IMR-90 (cell line): ENCODE data around the gene CD244.

Experiments
- BHLHE40 ChIP-seq: fragments of 150-350 bp; IDR thresholded peaks from 2 replicates; pipeline ENCODE4 v1.6.1; 2016; ENCODE audit warnings: mild to moderate bottlenecking, low read depth, low read length
- CEBPB ChIP-seq: IDR thresholded peaks from 2 replicates; pipeline ENCODE4 v1.6.1; 2012; ENCODE audit warnings: low read depth, low read length, improper control_type of control experiment
- CHD1 ChIP-seq: IDR thresholded peaks from 2 replicates; pipeline ENCODE4 v1.6.1; 2012; ENCODE audit warnings: low read depth, low read length, improper control_type of control experiment
- CTCF ChIP-seq: conservative IDR thresholded peaks from 2 replicates; pipeline ENCODE4 v1.5.1; 2012; ENCODE audit warnings: mild to moderate bottlenecking, low read depth, low read length, improper control_type of control experiment
- FOS ChIP-seq: fragments of 150-350 bp; IDR thresholded peaks from 2 replicates; pipeline ENCODE4 v1.6.1; 2016; ENCODE audit warnings: low read depth, low read length
- MXI1 ChIP-seq: IDR thresholded peaks from 2 replicates; pipeline ENCODE4 v1.6.1; 2012; ENCODE audit warnings: low read depth, mild to moderate bottlenecking, low read length, moderate library complexity, borderline replicate concordance
- POLR2A ChIP-seq: IDR thresholded peaks from 2 replicates; pipeline ENCODE4 v1.6.1; 2012; ENCODE audit warnings: mild to moderate bottlenecking, low read depth, low read length
- RAD21 ChIP-seq: IDR thresholded peaks from 2 replicates; pipeline ENCODE4 v1.6.1; 2012; ENCODE audit warnings: low read length, improper control_type of control experiment
- TF ChIP-seq, protein P1 (sequence below): fragments of 150-350 bp; IDR thresholded peaks from 2 replicates; pipeline ENCODE4 v1.6.1; 2017; ENCODE audit warnings: mild to moderate bottlenecking, antibody characterized with exemption, low read length, low read depth
- TF ChIP-seq, protein P2 (sequence below): fragments of 150-350 bp; IDR thresholded peaks from 2 replicates; pipeline ENCODE4 v1.6.1; 2016; ENCODE audit warnings: low read depth, mild to moderate bottlenecking, low read length, moderate library complexity, borderline replicate concordance

GRCh38 chr1:160850993-160851392 lies 11.7 kb downstream of the CD244 start:
- TF ChIP-seq FOS (no peak), CEBPB (no peak), CTCF (no peak), POLR2A (no peak), MXI1 (no peak), CHD1 (no peak), BHLHE40 (no peak), RAD21 (no peak)
- TF ChIP-seq, protein P1, sequence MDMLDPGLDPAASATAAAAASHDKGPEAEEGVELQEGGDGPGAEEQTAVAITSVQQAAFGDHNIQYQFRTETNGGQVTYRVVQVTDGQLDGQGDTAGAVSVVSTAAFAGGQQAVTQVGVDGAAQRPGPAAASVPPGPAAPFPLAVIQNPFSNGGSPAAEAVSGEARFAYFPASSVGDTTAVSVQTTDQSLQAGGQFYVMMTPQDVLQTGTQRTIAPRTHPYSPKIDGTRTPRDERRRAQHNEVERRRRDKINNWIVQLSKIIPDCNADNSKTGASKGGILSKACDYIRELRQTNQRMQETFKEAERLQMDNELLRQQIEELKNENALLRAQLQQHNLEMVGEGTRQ: no peak
- TF ChIP-seq, protein P2, sequence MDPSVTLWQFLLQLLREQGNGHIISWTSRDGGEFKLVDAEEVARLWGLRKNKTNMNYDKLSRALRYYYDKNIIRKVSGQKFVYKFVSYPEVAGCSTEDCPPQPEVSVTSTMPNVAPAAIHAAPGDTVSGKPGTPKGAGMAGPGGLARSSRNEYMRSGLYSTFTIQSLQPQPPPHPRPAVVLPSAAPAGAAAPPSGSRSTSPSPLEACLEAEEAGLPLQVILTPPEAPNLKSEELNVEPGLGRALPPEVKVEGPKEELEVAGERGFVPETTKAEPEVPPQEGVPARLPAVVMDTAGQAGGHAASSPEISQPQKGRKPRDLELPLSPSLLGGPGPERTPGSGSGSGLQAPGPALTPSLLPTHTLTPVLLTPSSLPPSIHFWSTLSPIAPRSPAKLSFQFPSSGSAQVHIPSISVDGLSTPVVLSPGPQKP: no peak
